AG04449 (cell line): ENCODE data around the gene SNHG17.

Experiments used
- CTCF ChIA-PET: fragments of 350-600 bp; formaldehyde crosslinking; extraction: SDS; loops from one replicate; lab custom pipeline; 2021; ENCODE audit warnings: antibody characterized with exemption; lab: Yijun Ruan, JAX
- POLR2A ChIA-PET: fragments of 400-600, 350-600 bp; formaldehyde crosslinking; extraction: SDS; loops from one replicate; lab custom pipeline; 2020; ENCODE audit warnings: antibody characterized with exemption, inconsistent platforms; lab: Yijun Ruan, JAX
- DNase-seq: peaks from one replicate; pipeline ENCODE4 v3.0.0-alpha.2; 2010; ENCODE audit warnings: low read depth, low spot score
- H3K4me3 ChIP-seq: 2 replicates; pipeline ENCODE4 v1.5.1; 2011; ENCODE audit warnings: low read depth, mild to moderate bottlenecking, control low read depth, low read length
- TF ChIP-seq, protein P1 (sequence below): IDR thresholded peaks from one replicate; pipeline ENCODE4 v1.5.1; 2011; ENCODE audit warnings: mild to moderate bottlenecking, moderate library complexity, low read length, control low read depth, inconsistent platforms; ENCODE audit not compliant: insufficient read depth; ENCODE audit errors: missing control alignments

SNHG17 gene

DNA sequence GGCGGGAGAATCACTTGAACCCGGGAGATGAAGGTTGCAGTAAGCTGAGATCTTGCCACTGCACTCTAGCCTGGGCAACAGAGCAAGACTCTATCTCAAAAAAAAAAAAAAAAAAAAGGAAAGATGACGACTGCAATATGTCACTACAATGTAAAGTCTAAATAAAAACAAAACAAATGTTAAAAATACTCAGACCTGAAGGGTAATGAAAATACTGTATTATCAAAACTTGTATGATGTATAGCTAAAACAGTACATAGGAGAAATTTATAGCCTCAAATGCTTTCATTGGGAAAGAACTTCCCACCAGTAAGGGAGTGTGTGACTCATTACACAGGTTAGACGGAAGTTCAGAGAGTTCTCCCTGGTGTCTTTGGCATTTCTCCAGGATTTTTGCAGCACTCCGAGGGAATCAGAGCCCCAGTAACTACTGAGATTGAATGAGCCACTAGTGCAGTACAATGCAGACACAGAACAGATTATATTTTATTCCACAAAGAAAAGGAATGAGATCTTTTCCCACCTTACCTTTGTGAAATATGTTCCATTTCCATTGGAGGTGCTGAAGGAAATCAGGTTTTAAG, 25.0 kb upstream of the SNHG17 start:
- TF ChIP-seq, protein P1, sequence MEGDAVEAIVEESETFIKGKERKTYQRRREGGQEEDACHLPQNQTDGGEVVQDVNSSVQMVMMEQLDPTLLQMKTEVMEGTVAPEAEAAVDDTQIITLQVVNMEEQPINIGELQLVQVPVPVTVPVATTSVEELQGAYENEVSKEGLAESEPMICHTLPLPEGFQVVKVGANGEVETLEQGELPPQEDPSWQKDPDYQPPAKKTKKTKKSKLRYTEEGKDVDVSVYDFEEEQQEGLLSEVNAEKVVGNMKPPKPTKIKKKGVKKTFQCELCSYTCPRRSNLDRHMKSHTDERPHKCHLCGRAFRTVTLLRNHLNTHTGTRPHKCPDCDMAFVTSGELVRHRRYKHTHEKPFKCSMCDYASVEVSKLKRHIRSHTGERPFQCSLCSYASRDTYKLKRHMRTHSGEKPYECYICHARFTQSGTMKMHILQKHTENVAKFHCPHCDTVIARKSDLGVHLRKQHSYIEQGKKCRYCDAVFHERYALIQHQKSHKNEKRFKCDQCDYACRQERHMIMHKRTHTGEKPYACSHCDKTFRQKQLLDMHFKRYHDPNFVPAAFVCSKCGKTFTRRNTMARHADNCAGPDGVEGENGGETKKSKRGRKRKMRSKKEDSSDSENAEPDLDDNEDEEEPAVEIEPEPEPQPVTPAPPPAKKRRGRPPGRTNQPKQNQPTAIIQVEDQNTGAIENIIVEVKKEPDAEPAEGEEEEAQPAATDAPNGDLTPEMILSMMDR: no peak
- POLR2A ChIA-PET: no interaction called here
- CTCF ChIA-PET: interaction anchor here (1.8 kb wide), 1 partner anchor 14 kb away, joined by 4 read pairs; no protein-coding TSS in a partner anchor
- DNase-seq: peak; percentile 31
- H3K4me3 ChIP-seq: no peak overlapping the region

DNA sequence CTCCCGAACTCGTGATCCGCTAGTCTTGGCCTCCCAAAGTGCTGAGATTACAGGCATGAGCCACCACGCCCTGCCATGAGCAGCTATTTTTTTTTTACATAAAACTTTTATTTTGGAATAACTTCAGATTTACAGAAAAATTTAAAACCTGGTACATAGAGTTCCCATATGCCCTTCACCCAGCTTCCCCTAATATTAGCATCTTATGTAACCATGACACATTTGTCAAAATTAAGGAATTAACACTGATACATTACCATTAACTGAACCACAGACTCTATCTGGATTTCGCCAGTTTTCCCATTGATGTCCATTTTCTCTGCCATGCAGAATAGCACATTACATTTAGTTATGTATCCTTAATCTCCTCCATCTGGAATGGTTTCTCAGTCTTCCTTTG, 23.2 kb upstream of the SNHG17 start:
- no peak for DNase-seq
- CTCF ChIA-PET: interaction anchor here (1.5 to 2.9 kb wide), 4 partner anchors 11 to 15 kb away, joined by 3 to 16 read pairs (median 10); partner anchors contain the start of gene RALGAPB
- no peak overlapping the region for H3K4me3 ChIP-seq
- TF ChIP-seq, protein P1: no peak
- POLR2A ChIA-PET: interaction anchor here (2.0 kb wide), 1 partner anchor 15 kb away, joined by 6 read pairs; the partner anchor contains the start of gene RALGAPB

- TF ChIP-seq, protein P1: no peak
- DNase-seq: no peak
- ChIA-PET CTCF (interaction anchor here (1.0 to 2.9 kb wide), 3 partner anchors 8 to 20 kb away, joined by 4 to 20 read pairs (median 17); partner anchors contain the start of genes RALGAPB and SNHG17), POLR2A (no interaction called here)
- no peak overlapping the region for H3K4me3 ChIP-seq
Observed at GRCh38 chr20:38454556-38455473, 19.7 kb upstream of the SNHG17 start.

GRCh38 chr20:38453941-38454340, 18.8 kb upstream of the SNHG17 start:
- no peak for DNase-seq
- TF ChIP-seq, protein P1: no peak
- CTCF ChIA-PET: interaction anchor here (1.4 to 2.9 kb wide), 3 partner anchors 7 to 22 kb away, joined by 4 to 20 read pairs (median 17); partner anchors contain the start of gene SNHG17
- POLR2A ChIA-PET: interaction anchor here (1.6 kb wide), 1 partner anchor 19 kb away, joined by 8 read pairs; the partner anchor contains the start of gene SNHG17
- H3K4me3 ChIP-seq: no peak overlapping the region

GRCh38 chr20:38452880-38453624, 17.9 kb upstream of the SNHG17 start:
- ChIA-PET POLR2A (interaction anchor here (1.0 to 1.6 kb wide), 2 partner anchors 18 to 20 kb away, joined by 5 to 8 read pairs; partner anchors contain the start of genes RALGAPB and SNHG17), CTCF (interaction anchor here (0.9 to 2.9 kb wide), 5 partner anchors 15 to 21 kb away, joined by 3 to 20 read pairs (median 4); partner anchors contain the start of genes RALGAPB and SNHG17)
- H3K4me3 ChIP-seq: no peak overlapping the region
- TF ChIP-seq, protein P1: no peak
- DNase-seq: no peak
